Activated CD8-positive, alpha-beta memory T cell treated with anti-CD3 and anti-CD28 coated beads for 24 hours (primary cell): ENCODE data around the gene TSPAN5.
"Not testable (repeated sequence)": the region's sequence is repeated elsewhere in the genome, so short reads cannot be mapped to it uniquely, and the experiment has no call there.

ENCODE experiments used
- DNase-seq: peaks from one replicate; pipeline ENCODE4 v3.0.0-alpha.2; 2020

TSPAN5 gene

DNA sequence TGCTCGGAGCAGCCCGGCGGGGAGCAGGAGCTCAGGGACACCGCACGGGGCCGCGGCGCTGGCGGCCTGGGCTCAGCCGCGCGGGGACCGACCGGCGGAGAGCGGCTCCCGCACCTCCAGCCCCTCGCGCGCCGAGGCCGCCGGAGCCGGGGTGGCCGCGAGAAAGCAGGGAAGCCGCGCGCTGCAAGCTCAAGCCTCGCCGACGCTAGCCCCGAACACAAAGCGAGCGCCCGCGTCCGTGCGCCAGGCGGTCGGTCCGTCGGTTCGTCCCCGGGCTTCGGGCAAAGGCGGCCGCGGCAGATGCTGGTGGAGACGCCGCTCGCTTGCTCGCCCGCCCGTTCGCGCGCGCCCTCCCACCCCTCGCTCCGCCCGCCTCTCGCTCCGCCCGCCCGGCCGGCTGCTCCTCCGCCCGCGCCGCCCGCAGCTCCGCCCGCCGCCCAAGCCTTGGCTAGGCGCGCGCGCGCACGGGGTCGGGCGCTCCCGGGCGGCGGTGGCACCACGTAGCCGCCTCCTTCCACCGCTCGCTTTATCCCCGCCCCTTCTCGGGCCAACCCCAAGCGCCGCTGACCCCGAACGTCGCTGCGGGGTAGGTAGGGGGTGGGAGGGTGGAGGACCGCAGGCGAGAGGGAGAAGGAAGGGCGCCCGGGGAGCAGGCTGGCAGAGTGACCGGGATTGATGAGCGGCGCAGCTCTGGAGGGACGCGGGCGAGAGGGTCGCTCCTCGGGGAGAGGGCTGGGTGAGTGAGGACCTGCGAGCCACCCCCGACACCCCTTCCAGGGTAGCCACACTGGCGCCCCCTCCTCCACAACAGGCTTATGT lies at the start of gene TSPAN5:
Gene TSPAN5 (minus strand): TSS at position 325 of the 819 bp plus-strand sequence.
- DNase-seq = peak; percentile 92

- DNase-seq = no peak
These were observed 48.5 kb upstream of the TSPAN5 start for GRCh38 chr4:98706935-98707334.

DNA sequence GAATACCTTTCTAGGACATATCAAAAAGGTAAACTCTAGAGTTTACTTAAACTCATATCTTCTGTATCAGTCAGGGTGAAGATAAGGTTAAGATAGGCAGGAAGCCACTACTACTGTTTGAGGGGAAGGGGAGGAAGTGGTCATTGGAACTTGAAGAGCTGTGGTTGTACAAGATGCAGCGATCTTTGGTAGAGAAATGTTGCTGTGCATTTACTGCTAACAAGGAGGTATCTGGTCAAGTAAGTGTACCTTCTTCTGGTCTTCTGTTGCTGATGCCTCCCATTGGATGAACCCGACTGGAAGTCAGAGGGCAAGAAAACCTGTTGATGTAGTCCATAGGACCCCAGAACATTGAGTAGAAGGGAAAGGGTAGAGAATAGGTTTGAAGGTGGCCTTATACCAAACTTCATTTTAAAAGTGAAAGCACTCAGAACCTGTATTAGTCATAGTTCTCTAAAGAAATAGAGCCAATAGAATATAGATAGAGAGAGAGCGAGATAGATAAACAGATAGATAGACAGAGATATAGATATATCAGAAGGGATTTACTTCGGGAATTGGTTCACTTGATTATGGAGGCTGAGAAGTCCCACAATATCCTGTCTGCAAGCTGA lies 47.9 kb upstream of the TSPAN5 start:
- peak; percentile 77 for DNase-seq

DNA sequence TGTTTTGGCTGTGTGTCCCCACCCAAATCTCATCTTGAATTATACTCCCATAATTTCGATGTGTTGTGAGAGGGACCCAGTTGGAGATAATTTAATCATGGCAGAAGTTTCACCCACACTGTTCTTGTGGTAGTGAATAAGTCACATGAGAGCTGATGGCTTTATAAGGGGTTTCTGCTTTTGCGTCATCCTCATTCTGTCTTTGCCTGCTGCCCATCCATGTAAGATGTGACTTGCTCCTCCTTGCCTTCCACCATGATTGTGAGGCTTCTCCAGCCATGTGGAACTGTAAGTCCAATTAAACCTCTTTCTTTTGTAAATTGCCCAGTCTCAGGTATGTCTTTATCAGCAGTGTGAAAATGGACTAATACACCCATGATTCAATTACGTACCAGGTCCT lies 47.2 kb upstream of the TSPAN5 start:
- not testable (repeated sequence) for DNase-seq

- no peak for DNase-seq
These were observed 42.2 kb upstream of the TSPAN5 start for GRCh38 chr4:98700656-98701055.

DNA sequence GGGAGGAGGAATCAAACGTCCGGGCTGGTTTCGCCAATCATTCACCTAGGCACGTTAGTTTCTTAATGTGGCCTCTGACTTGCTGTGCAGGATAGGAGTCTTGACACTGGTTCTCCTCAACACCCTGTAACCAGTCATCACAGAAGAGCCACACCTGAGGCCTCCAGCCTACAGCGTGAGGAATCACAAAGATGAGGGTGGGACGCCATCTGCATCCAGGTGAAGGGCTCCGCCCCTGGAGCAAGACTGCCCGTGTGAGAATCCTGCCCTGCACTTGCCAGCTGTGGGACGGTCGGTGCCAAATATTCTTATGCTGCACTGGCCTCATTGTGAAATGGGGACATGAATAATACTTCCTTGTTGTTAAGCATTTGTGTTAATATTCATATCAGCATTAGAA lies 35.7 kb upstream of the TSPAN5 start:
- no peak for DNase-seq

GRCh38 chr4:98692411-98692810 lies 34.0 kb upstream of the TSPAN5 start:
- no peak for DNase-seq

DNA sequence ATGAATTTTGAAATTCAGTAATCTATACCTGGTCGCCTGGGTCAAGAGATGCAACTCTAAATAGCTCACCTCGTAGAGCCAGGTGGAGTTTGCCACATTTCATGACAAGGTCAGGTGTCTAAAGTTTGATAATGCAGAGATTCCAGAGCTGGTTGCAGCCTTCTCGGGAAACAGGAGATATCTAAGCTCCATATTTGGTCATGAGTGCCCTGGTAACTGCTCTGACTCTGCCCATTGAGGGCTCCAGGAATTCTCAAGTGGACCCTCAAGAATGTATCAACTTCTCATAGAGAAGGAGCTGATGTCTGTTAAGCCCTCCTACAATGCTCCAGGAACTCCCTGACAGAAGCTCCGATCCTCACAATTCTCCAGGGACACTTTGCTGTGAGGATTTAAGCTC lies 33.2 kb upstream of the TSPAN5 start:
- DNase-seq = no peak

- no peak for DNase-seq
These were observed 31.2 kb upstream of the TSPAN5 start for GRCh38 chr4:98689507-98690174.

GRCh38 chr4:98688411-98689290 lies 30.2 kb upstream of the TSPAN5 start:
- DNase-seq = no peak

DNA sequence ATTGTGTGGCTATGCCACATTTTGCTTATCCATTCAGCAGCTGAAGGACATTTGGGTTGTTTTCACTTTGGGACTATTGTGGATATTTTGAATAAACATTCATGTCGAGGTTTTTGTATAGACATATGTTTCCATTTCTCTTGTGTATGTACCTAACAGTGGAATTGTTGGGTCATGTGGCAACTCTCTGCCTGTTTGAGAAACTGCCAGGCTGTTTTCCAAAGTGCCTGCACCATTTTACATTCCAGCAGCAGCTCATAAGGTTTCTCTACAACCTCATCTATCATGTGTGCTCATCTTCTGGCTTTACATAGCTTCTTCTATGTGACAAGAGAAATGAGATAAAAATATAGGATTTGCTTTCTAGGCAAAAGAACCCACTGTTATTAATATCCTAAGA lies 29.5 kb upstream of the TSPAN5 start:
- no peak for DNase-seq

- no peak for DNase-seq
These were observed 28.4 kb upstream of the TSPAN5 start for GRCh38 chr4:98686847-98687246.

DNA sequence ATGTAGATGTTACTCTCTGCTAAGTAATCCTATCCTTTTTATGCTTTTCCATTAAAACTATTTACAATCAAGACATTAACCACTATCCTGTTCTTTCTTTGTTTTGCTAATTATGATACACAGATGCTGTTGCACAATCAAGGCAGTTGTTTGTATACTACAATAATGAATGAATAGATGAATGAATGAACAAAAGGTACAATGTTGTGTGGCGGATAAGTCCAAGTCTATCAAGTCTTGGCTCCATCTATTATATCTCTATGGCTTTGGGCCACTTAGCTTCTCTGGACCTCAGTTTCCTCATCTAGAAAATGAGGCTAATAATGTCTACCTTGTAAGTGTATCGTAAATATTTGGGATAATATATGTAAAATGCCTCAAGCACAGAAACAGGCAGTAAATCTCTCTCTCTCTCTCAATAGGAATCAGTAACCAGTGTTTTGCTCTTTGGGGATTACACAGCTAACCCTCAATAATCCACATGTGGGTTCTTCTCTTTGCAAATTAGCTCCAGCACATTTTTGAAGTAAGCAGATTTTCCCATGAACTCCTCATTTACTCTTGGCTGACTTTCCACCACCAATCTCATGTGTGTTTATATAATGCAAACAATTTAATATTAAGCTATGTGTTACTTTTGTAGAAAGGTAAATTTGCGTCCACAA lies 27.8 kb upstream of the TSPAN5 start:
- DNase-seq = no peak

- no peak for DNase-seq
These were observed 27.0 kb upstream of the TSPAN5 start for GRCh38 chr4:98685225-98686042.

GRCh38 chr4:98682719-98683118 lies 24.3 kb upstream of the TSPAN5 start:
- no peak for DNase-seq

DNA sequence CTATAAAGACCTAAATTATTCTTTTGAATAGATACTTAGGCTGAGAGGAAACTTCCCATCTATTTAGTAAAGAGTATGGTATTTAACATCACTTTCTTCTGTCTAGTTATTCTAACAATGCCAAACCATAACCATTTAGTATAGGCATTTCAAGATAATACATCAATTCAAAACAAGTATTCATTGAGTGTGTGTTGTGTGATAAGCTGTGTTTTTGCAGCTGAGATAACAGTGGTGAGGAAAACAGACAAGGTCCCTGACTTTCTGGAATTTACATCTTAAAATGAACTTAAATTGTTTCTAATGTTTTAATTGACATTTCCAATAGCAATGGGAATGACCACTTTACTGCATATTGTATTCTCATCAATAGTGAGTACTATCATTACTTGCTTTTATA lies 22.4 kb upstream of the TSPAN5 start:
- no peak for DNase-seq

DNA sequence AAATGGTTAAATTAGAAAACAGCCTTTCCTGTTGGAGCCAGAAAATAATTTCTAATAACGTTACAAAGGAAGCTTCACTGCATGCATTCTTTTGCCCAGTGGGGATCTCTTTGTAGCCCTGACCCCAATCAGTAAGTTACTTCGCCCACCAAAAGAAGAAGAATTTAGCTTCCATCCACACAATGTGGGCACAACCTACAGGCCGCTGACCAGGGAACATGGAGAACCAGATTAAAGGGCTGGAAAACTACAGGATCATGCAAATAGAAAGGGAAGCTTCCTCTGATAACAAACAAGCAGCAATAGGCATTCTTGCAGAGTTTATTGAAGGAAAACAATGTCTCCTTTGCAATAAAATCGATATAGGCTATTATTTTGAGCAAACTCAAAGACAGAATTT lies 21.3 kb upstream of the TSPAN5 start:
- DNase-seq = no peak

GRCh38 chr4:98677799-98678198 lies 19.4 kb upstream of the TSPAN5 start:
- no peak for DNase-seq

DNA sequence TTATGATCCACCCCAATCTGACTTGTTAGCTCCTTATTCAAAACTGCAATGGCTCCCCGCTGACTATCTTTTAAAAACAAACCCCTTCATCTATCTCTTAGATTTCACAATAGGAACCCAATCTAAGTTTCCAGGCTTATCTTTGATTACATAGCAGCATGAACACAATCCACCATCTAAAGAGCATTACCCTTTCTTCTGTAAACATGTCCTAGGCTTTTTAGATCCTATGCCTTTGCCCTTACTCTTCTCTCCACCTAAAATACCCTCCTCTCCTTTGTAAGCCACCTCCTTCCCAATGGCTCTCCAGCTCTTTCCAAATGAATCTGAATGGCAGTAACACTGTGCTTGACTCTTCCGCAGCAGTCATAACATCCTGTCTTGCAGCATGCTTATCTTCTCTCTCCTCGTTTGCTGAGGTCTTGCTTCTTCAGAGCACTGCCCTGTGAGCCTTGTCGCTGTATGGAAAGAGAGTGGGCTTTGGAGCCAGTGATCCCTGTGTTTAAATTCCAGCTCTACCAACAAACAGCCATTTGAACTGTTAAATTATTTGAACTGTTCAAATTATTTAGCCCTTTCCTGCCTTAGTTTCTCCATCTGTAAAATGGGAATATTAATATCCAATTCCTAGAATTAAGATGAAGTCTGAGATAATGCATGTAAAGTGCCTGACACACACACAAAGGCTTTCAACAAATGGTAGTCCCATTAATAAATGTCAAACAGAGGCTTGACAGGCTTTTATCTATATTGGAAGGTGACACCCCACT lies 16.2 kb upstream of the TSPAN5 start:
- DNase-seq = no peak

- DNase-seq = no peak
These were observed 15.6 kb upstream of the TSPAN5 start for GRCh38 chr4:98673978-98674377.

- DNase-seq = no peak
These were observed 14.9 kb upstream of the TSPAN5 start for GRCh38 chr4:98673288-98673644.
